Stomach (tissue), 9 donors: ENCODE measurements around the gene ARX. TPM values are rescaled to one million over a fixed set of nuclear protein-coding genes. Genes with fewer than 3 reads are reported as not detected.

Experiments
- DNase-seq, 2 donors: peaks; one replicate each; pipeline versions ENCODE4 v3.0.0 to v3.0.0-alpha.2; 2013 to 2019
- H3K27ac ChIP-seq, 5 donors: fragments of 200-600 bp in 4 of 5; sonication (generic) in 4 of 5; one replicate each; pipeline ENCODE4 v1.5.1; 2013 to 2019; ENCODE audit warnings: mild to moderate bottlenecking in 1 of 5, moderate library complexity in 1 of 5
- H3K27me3 ChIP-seq, 3 donors: fragments of 200-600 bp; sonication (generic); one replicate each; pipeline ENCODE4 v1.5.1; 2017 to 2019; ENCODE audit warnings: mixed run types in 1 of 3
- H3K36me3 ChIP-seq, 4 donors: fragments of 200-600 bp; sonication (generic); 1 replicate in 3 of 4; 2 replicates in 1 of 4; pipeline ENCODE4 v1.5.1; 2016 to 2019
- H3K4me1 ChIP-seq, 4 donors: fragments of 200-600 bp; sonication (generic); one replicate each; pipeline ENCODE4 v1.5.1; 2016 to 2019
- H3K4me3 ChIP-seq, 4 donors: fragments of 200-600 bp; sonication (generic) in 3 of 4; one replicate each; pipeline ENCODE4 v1.5.1; 2016 to 2019; ENCODE audit warnings: mild to moderate bottlenecking in 1 of 4
- H3K9me3 ChIP-seq, 4 donors: fragments of 200-600 bp; sonication (generic); one replicate each; pipeline ENCODE4 v1.5.1; 2016 to 2019
- EP300 ChIP-seq: sonication (generic); formaldehyde crosslinking; IDR thresholded peaks from one replicate; pipeline ENCODE4 v1.6.1; 2017; ENCODE audit warnings: antibody characterized with exemption
- POLR2A ChIP-seq, 4 donors: fragments of 450-650 bp; IDR thresholded peaks; one replicate each; pipeline ENCODE4 v1.6.1; 2016; ENCODE audit warnings: antibody characterized with exemption in 4 of 4, control low read depth in 2 of 4, mild to moderate bottlenecking in 1 of 4, moderate library complexity in 1 of 4
- POLR2AphosphoS5 ChIP-seq, 3 donors: sonication (generic); formaldehyde crosslinking; IDR thresholded peaks; one replicate each; pipeline ENCODE4 v1.6.1; 2016; ENCODE audit warnings: antibody characterized with exemption in 3 of 3
- WGBS, 5 donors: extraction: QIAGEN DNeasy Blood & Tissue Kit in 3 of 5; methylation state at CpG; one replicate each; pipeline versions ENCODE4 v1.1.5 to v1.1.7; 2013 to 2018; 5-methylcytosine and 5-hydroxymethylcytosine counted together
- intact Hi-C: fragments of 100-400 bp; cut with DNase I; formaldehyde crosslinking; loops from one replicate; pipeline ENCODE4 v1.15.1; 2023; ENCODE audit warnings: low total_unique reads
- polyA plus RNA-seq, 3 donors: library from polyadenylated mRNA; stranded (reverse); fragments of 200-250 nt; gene quantifications; one replicate each; pipeline ENCODE4 v1.2.3, GENCODE V29; 2013
- total RNA-seq, 5 donors: library from RNA; depleted of rRNA; stranded (reverse); fragments of >200 nt; gene quantifications; one replicate each; pipeline versions ENCODE4 v1.1.0 to v1.2.3, GENCODE V29; 2014 to 2016
- TF ChIP-seq, protein P1 (sequence below), 7 experiments: fragments of 450-650 bp in 4 of 7; fragments of 200-600 bp in 3 of 7; sonication (generic) in 3 of 7; IDR thresholded peaks; one replicate each; pipeline ENCODE4 v1.5.1; 2016 to 2019; ENCODE audit warnings: antibody characterized with exemption in 7 of 7, control low read depth in 2 of 7, mild to moderate bottlenecking in 1 of 7
- donor health status: healthy with polysubstance abuse.
- donor health status: Bipolar disorder and iron deficiency.
- donor health status: healthy.

ARX gene
- total and polyA plus RNA-seq, 8 donors: 0.18 to 1.8 (median 0.58) TPM; not detected in 1

DNA sequence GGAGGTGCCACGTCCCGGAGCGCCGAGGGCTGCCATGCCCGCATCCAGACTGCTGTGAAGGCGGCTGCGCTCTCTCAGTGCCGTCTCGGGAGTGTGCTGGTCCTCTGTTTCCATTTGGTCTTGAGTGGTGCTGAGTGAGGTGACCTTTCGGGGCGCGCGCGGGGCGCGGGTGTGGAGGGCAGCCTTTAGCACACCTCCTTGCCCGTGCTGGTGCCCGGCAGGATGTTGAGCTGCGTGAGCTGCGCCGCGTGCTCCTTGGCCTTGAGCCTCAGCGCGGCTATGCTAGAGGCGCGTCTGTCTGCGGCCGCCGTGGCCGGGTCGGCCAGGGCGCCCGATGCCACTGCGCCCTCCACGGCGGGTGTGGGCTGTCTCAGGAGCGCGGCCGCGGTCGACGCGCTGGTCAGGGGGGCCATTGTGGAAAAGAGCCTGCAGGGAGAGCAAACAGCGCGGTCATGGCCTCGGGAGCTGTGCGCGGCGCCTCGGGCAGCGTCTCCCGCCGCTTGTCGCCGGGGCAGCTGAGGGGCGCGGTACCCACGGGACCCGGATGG, 11.2 kb downstream of the ARX start:
- Histone ChIP-seq H3K36me3 (no peaks in the 10 kb centered on the region), H3K4me3 (peak overlapping the region in 3 of 4 donors; percentile 21 to 47 (median 30)), H3K27me3 (peaks cover 33 to 82% (median 70%) of the 10 kb centered on the region in 3 donors), H3K27ac (no peak overlapping the region), H3K4me1 (peaks cover 14 to 43% (median 31%) of the 10 kb centered on the region in 4 donors), H3K9me3 (peaks cover 0 to 12% (median 3%) of the 10 kb centered on the region in 4 donors)
- intact Hi-C loops: no loop called here
- 1 to 35% (median 10%) methylated on average over 10 to 59 of the region's 59 CpGs for WGBS, 5 donors
- DNase-seq: no peak
- TF ChIP-seq, protein P1, sequence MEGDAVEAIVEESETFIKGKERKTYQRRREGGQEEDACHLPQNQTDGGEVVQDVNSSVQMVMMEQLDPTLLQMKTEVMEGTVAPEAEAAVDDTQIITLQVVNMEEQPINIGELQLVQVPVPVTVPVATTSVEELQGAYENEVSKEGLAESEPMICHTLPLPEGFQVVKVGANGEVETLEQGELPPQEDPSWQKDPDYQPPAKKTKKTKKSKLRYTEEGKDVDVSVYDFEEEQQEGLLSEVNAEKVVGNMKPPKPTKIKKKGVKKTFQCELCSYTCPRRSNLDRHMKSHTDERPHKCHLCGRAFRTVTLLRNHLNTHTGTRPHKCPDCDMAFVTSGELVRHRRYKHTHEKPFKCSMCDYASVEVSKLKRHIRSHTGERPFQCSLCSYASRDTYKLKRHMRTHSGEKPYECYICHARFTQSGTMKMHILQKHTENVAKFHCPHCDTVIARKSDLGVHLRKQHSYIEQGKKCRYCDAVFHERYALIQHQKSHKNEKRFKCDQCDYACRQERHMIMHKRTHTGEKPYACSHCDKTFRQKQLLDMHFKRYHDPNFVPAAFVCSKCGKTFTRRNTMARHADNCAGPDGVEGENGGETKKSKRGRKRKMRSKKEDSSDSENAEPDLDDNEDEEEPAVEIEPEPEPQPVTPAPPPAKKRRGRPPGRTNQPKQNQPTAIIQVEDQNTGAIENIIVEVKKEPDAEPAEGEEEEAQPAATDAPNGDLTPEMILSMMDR (IDR thresholded peaks at IDR 0.05): no peak
- TF ChIP-seq EP300: no peak
- TF ChIP-seq POLR2A (IDR thresholded peaks at IDR 0.05): no peak
- no peak for TF ChIP-seq POLR2AphosphoS5 (IDR thresholded peaks at IDR 0.05)

GRCh38 chrX:25004040-25004439, 11.7 kb downstream of the ARX start:
- Histone ChIP-seq H3K4me3 (peak overlapping the region in 2 of 4 donors; percentile 30 to 47), H3K27me3 (peaks cover 33 to 77% (median 68%) of the 10 kb centered on the region in 3 donors)

DNA sequence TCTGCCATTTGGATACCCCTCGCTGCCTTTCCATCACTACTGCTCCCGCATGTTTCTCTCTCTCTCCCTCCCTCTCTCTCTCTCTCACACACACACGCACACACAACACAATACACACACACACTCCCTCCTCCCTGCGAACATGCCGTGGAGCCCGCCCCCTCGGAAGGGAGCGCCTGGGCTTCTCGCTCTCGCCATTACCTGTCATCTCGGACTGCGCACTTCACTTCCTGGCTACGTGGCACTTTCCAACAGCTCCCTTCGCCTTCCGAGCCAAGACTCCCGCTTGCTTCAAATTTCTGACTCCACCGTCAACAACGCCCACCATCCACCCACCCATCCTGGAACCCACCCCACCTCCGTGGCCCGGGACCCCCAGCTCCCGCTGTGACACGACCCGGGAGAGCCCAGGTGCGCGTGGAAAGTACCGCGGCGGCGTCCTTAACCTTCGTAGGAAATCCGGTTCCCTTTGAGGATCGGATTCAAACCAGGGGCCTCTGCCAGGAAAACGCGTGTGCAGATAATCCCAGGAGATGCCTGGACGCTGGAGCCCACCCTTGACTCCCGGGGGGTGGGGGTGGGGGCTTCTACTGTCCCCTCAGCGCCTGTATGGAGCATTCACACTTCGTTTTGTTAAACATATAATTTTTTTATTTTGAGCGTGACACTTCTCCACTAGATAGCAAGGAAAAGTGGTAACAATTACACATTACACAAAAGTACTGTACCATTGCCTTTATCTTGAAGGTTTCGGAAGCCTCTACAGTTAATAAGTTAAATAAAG, 12.5 kb downstream of the ARX start:
- no peaks in the 10 kb centered on the region for H3K36me3 ChIP-seq
- peaks cover 0 to 12% (median 3%) of the 10 kb centered on the region in 4 donors for H3K9me3 ChIP-seq
- H3K27me3 ChIP-seq: peaks cover 28 to 69% (median 64%) of the 10 kb centered on the region in 3 donors
- H3K27ac ChIP-seq: peak overlapping the region in 1 of 5 donors; percentile 53
- H3K4me1 ChIP-seq: peaks cover 14 to 43% (median 31%) of the 10 kb centered on the region in 4 donors
- peak overlapping the region; percentile 24 to 44 (median 36) for H3K4me3 ChIP-seq
- TF ChIP-seq POLR2A (IDR thresholded peaks at IDR 0.05) (no peak), POLR2AphosphoS5 (IDR thresholded peaks at IDR 0.05) (no peak), EP300 (no peak)
- TF ChIP-seq, protein P1 (IDR thresholded peaks at IDR 0.05): no peak
- WGBS, 5 donors: 4 to 23% (median 9%) methylated on average over 21 to 40 of the region's 40 CpGs
- peak in 1 of 2 donors; percentile 71 for DNase-seq
- intact Hi-C loops: no loop called here

More at GRCh38 chrX:25004040-25004439, 11.7 kb downstream of the ARX start:
- H3K36me3 ChIP-seq: no peaks in the 10 kb centered on the region
- DNase-seq: no peak
- H3K27ac ChIP-seq: no peak overlapping the region
- 10 to 26% (median 18%) methylated on average over 9 to 10 of the region's 10 CpGs for WGBS, 5 donors
- peaks cover 0 to 12% (median 3%) of the 10 kb centered on the region in 4 donors for H3K9me3 ChIP-seq
- intact Hi-C loops: no loop called here
- no peak for TF ChIP-seq POLR2A (IDR thresholded peaks at IDR 0.05)
- TF ChIP-seq EP300: no peak
- TF ChIP-seq, protein P1 (IDR thresholded peaks at IDR 0.05): no peak
- no peak for TF ChIP-seq POLR2AphosphoS5 (IDR thresholded peaks at IDR 0.05)
- peaks cover 14 to 43% (median 31%) of the 10 kb centered on the region in 4 donors for H3K4me1 ChIP-seq

DNA sequence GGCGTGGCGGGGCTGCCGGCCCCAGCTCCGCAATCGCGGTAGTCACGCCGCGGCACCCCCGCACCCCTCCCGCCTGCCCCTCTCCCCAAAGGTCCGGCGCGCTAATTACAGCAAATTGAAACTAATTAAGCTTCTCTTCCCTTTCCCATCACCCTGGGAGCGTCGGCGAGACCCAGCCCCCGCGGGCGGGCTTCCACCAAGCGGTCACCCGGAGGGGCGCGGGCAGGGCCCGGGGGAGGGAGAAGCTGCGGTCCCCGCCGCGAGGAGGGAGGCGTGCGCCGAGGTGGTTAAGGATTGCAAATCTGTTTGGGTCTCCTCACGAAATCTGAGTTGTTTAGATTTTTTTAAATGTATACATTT, 13.1 kb downstream of the ARX start:
- intact Hi-C loops: no loop called here
- Histone ChIP-seq H3K27me3 (peaks cover 28 to 63% (median 58%) of the 10 kb centered on the region in 3 donors), H3K4me3 (peak overlapping the region; percentile 24 to 44 (median 36)), H3K9me3 (peaks cover 0 to 12% (median 3%) of the 10 kb centered on the region in 4 donors), H3K27ac (no peak overlapping the region), H3K36me3 (no peaks in the 10 kb centered on the region), H3K4me1 (peaks cover 14 to 43% (median 31%) of the 10 kb centered on the region in 4 donors)
- DNase-seq: no peak
- TF ChIP-seq POLR2A (IDR thresholded peaks at IDR 0.05) (no peak), POLR2AphosphoS5 (IDR thresholded peaks at IDR 0.05) (no peak), EP300 (no peak)
- TF ChIP-seq, protein P1 (IDR thresholded peaks at IDR 0.05): no peak
- 0 to 32% (median 11%) methylated on average over 1 to 33 of the region's 33 CpGs for WGBS, 5 donors
